GM12864 (cell line): ENCODE data around the gene CDH2.

Experiments
- DNase-seq: peaks from one replicate; pipeline ENCODE4 v3.0.0-alpha.2; 2011; ENCODE audit warnings: low read depth
- H3K4me3 ChIP-seq: 2 replicates; pipeline ENCODE4 v1.5.1; 2011; ENCODE audit warnings: mild to moderate bottlenecking, low read depth, low read length, control low read depth
- TF ChIP-seq, protein P1 (sequence below): IDR thresholded peaks from 2 replicates; pipeline ENCODE4 v1.5.1; 2011; ENCODE audit warnings: low read depth, mild to moderate bottlenecking, moderate library complexity, low read length, control low read depth, inconsistent platforms; ENCODE audit errors: missing control alignments

CDH2 gene

DNA sequence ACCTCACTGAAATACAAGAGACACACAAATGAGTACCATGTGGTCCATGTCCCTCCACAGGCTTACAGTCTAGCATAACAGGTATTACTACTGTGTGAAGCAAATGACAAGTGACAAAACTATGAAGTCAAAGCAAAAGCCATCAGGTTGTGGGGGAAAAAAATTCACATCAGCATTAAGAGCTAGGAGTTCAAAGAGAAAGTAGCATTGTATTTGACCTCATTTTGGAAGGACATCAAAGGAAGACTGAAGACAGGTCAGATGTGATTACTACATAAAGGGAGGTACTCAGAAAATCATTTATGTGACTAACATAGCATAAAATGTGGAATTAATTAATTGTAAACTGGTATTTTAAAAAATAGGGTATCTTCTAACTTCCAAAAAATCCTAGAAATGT lies 224.2 kb downstream of the CDH2 start:
- no peak overlapping the region for H3K4me3 ChIP-seq
- TF ChIP-seq, protein P1, sequence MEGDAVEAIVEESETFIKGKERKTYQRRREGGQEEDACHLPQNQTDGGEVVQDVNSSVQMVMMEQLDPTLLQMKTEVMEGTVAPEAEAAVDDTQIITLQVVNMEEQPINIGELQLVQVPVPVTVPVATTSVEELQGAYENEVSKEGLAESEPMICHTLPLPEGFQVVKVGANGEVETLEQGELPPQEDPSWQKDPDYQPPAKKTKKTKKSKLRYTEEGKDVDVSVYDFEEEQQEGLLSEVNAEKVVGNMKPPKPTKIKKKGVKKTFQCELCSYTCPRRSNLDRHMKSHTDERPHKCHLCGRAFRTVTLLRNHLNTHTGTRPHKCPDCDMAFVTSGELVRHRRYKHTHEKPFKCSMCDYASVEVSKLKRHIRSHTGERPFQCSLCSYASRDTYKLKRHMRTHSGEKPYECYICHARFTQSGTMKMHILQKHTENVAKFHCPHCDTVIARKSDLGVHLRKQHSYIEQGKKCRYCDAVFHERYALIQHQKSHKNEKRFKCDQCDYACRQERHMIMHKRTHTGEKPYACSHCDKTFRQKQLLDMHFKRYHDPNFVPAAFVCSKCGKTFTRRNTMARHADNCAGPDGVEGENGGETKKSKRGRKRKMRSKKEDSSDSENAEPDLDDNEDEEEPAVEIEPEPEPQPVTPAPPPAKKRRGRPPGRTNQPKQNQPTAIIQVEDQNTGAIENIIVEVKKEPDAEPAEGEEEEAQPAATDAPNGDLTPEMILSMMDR, result no peak
- no peak for DNase-seq

DNA sequence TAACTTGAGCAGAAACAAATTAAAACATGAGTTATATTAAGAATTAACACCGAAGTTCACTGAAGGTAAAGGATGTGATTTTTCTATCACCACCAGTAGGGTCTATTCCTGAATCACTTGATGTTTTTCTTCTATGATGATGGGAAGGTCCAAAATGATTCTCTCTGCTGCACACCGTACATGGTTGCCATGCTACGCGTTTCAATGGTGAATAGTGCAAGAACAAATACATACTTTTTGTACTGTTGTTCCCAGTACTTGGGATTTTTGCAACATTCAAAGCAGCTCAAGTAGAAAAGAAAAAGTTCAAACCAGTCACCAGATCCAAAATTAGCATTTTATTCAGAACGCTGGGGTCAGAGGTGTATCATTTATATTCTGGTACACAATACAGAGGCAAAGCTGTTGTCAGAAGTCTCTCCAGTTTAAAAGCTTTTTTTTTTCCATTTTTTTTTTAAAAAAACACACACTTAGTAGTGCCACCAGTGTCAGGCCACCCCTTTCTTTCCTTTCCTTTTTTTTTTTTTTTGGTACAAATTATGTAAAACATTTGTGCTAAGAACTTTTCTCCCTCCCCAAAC lies 226.2 kb downstream of the CDH2 start:
- no peak overlapping the region for H3K4me3 ChIP-seq
- no peak for DNase-seq
- TF ChIP-seq, protein P1, result no peak

DNA sequence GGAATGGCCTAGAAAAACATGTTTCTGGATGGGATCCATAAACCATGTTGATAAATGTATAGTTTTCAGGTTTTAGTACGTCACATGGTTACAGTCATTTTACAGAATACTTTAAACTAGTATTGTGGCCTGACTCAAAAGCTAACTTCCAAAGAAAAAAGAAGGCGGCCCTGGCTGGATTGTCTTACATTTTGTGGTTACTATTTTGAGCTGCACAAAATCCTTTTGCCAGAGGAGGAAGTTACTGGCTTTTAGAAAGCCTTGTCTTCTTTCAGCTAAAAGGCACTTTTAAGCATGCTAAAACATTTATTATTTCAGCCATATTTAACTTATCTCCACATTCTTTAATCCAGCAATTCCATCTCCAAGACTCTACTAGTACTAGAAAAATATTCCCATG lies 227.9 kb downstream of the CDH2 start:
- TF ChIP-seq, protein P1, result no peak
- no peak for DNase-seq
- no peak overlapping the region for H3K4me3 ChIP-seq

DNA sequence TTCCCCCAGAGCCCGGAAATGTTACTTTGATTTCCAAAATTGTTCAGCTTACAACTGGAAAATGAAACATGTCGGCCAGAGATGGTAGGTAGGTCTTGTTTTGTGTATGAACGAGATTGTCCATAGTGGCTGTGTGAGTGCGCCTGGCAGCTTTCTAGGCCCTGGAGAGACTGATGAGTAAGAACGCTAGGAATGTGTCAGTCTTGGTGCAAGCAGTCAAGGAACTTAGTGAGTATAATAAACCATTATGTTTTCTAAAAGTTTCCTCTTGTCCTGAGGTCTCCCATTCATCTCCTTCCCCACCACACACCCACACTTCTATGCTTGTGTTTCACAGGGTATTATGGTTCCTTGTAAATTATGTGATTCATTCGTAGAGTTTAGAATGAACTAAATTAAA lies 234.2 kb downstream of the CDH2 start:
- DNase-seq, result no peak
- H3K4me3 ChIP-seq, result no peak overlapping the region
- TF ChIP-seq, protein P1, result no peak

DNA sequence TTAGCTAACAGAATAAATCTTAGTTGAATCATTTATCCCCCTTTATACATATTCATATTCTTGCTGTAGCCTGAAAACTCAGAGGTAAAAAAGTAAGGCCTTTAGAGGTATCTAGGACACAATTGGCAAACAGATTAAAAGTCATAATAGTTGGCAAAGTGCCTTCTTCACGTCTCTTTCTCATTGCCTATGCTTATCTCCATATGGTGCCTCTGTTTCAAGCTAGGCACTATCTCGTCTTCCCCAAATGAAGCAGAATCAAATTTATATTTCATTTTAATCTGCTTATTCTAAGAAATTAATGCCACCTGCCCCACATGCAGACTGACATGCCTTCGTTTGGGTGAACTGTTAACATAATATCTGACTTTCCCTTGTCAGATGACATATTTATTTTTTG lies 245.4 kb downstream of the CDH2 start:
- TF ChIP-seq, protein P1, result no peak
- DNase-seq, result no peak
- no peak overlapping the region for H3K4me3 ChIP-seq

DNA sequence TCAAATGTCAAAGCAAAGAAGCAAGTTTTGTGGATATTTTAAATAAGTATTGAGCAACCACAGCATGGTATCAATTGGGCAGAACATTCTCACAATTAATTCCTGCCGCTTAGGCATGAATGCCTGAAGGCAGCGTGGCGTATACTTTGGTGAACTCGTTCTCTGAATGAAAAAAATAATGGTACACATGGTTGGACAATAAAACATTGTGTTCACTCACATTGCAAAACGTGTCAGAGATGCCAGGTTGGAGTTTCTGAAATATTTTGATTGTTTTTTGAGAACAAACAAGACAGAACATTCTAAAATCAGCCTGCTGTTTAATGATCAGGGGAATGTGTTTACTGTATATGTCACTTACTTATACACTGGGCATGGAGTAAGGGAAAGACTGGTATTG lies 254.2 kb downstream of the CDH2 start:
- TF ChIP-seq, protein P1, result no peak
- DNase-seq, result no peak
- H3K4me3 ChIP-seq, result no peak overlapping the region
